Cardiac fibroblast (primary cell): ENCODE measurements around the gene POLH.
"Not testable (repeated sequence)": the region's sequence is repeated elsewhere in the genome, so short reads cannot be mapped to it uniquely, and the experiment has no call there.

ENCODE experiments used
- DNase-seq, 2 donors: peaks; one replicate each; pipeline versions ENCODE4 v3.0.0 to v3.0.0-alpha.2; 2010; ENCODE audit warnings: low read depth in 2 of 2
- H3K4me3 ChIP-seq, 2 donors: replicated peaks in 1 of 2; 1 replicate in 1 of 2; 2 replicates in 1 of 2; pipeline ENCODE4 v1.5.1; 2011; ENCODE audit warnings: low read depth in 2 of 2, low read length in 2 of 2, mild to moderate bottlenecking in 2 of 2, moderate library complexity in 1 of 2
- CTCF ChIP-seq: IDR thresholded peaks from one replicate; pipeline ENCODE4 v1.5.1; 2011; ENCODE audit warnings: low read depth, mild to moderate bottlenecking, low read length, inconsistent platforms

The POLH gene

GRCh38 chr6:43625393-43625992, 49.5 kb downstream of the POLH start:
- H3K4me3 ChIP-seq: no peak overlapping the region
- DNase-seq: no peak
- no peak for TF ChIP-seq CTCF

- H3K4me3 ChIP-seq: peak overlapping the region in 1 of 2 donors; percentile 82
- TF ChIP-seq CTCF: no peak
- DNase-seq: peak; percentile 95 to 99
These were observed 51.2 kb downstream of the POLH start for GRCh38 chr6:43627008-43627825.

- TF ChIP-seq CTCF: no peak
- peak; percentile 49 to 54 for DNase-seq
- peak overlapping the region; percentile 82 to 94 for H3K4me3 ChIP-seq
These were observed 52.6 kb downstream of the POLH start for GRCh38 chr6:43628393-43629103.

GRCh38 chr6:43629104-43629504, 53.1 kb downstream of the POLH start, which contains the start of gene GTPBP2:
GTPBP2 (minus strand) TSS chr6:43629264; CDS start chr6:43629162, 102 bp downstream.
- peak within 1 kb of the TSS; percentile 82 to 94 for H3K4me3 ChIP-seq
- TF ChIP-seq CTCF: no peak
- DNase-seq: peak; percentile 100

- H3K4me3 ChIP-seq: peak overlapping the region; percentile 82 to 94
- DNase-seq: peak; percentile 99
- TF ChIP-seq CTCF: no peak
These were observed 53.7 kb downstream of the POLH start for GRCh38 chr6:43629505-43630300.

GRCh38 chr6:43630980-43631619, 55.1 kb downstream of the POLH start:
- DNase-seq: no peak
- TF ChIP-seq CTCF: no peak
- H3K4me3 ChIP-seq: no peak overlapping the region

- not testable (repeated sequence) for DNase-seq, H3K4me3 ChIP-seq
These were observed 57.0 kb downstream of the POLH start for GRCh38 chr6:43633002-43633401.
